MM.1S (cell line): ENCODE measurements around the gene CNTN5.
"Not testable (repeated sequence)": the region's sequence is repeated elsewhere in the genome, so short reads cannot be mapped to it uniquely, and the experiment has no call there.

ENCODE experiments used
- DNase-seq: peaks from one replicate; pipeline ENCODE4 v3.0.0-alpha.2; 2015
- H2AFZ ChIP-seq: fragments of 300-600 bp; sonication (generic); 2 replicates; pipeline ENCODE4 v1.6.0; 2016; ENCODE audit warnings: antibody characterized with exemption, low read length
- H3F3A ChIP-seq: fragments of 300-600 bp; sonication (generic); 2 replicates; pipeline ENCODE4 v1.6.1; 2016; ENCODE audit warnings: mild to moderate bottlenecking, antibody characterized with exemption, low read length, moderate library complexity, mixed read lengths; ENCODE audit not compliant: insufficient read depth
- H3K27ac ChIP-seq: fragments of 300-600 bp; sonication (generic); 2 replicates; pipeline ENCODE4 v1.5.1; 2016; ENCODE audit warnings: mild to moderate bottlenecking, low read length
- H3K27me3 ChIP-seq: fragments of 300-600 bp; sonication (generic); replicated peaks from 2 replicates; pipeline ENCODE4 v1.6.0; 2016; ENCODE audit warnings: low read length; ENCODE audit not compliant: insufficient read depth
- H3K36me3 ChIP-seq: fragments of 300-600 bp; sonication (generic); replicated peaks from 2 replicates; pipeline ENCODE4 v1.6.1; 2016; ENCODE audit warnings: mild to moderate bottlenecking, low read length, mixed read lengths; ENCODE audit not compliant: insufficient read depth
- H3K4me1 ChIP-seq: fragments of 300-600 bp; sonication (generic); 2 replicates; pipeline ENCODE4 v1.6.1; 2016; ENCODE audit warnings: low read length, mixed read lengths
- H3K4me2 ChIP-seq: fragments of 300-600 bp; sonication (generic); 2 replicates; pipeline ENCODE4 v1.6.0; 2016; ENCODE audit warnings: low read depth, low read length
- H3K4me3 ChIP-seq: fragments of 300-600 bp; sonication (generic); 2 replicates; pipeline ENCODE4 v1.5.1; 2016; ENCODE audit warnings: low read length, mixed read lengths
- H3K79me2 ChIP-seq: fragments of 300-600 bp; sonication (generic); 2 replicates; pipeline ENCODE4 v1.6.1; 2016; ENCODE audit warnings: mixed run types, low read length, mixed read lengths
- H3K9ac ChIP-seq: fragments of 300-600 bp; sonication (generic); 2 replicates; pipeline ENCODE4 v1.6.1; 2016; ENCODE audit warnings: low read length, mixed read lengths
- H3K9me2 ChIP-seq: fragments of 300-600 bp; sonication (generic); replicated peaks from 2 replicates; pipeline ENCODE4 v1.6.1; 2016; ENCODE audit warnings: mild to moderate bottlenecking, low read length, mixed read lengths; ENCODE audit not compliant: insufficient read depth
- H3K9me3 ChIP-seq: fragments of 300-600 bp; sonication (generic); replicated peaks from 2 replicates; pipeline ENCODE4 v1.6.1; 2016; ENCODE audit warnings: mild to moderate bottlenecking, low read length, mixed read lengths; ENCODE audit not compliant: insufficient read depth
- H4K20me1 ChIP-seq: fragments of 300-600 bp; sonication (generic); 2 replicates; pipeline ENCODE4 v1.6.1; 2016; ENCODE audit warnings: mild to moderate bottlenecking, low read length, moderate library complexity, mixed read lengths; ENCODE audit not compliant: insufficient read depth
- EZH2 ChIP-seq: fragments of 300-600 bp; sonication (generic); optimal IDR thresholded peaks from 2 replicates; pipeline ENCODE3; 2017; ENCODE audit warnings: low read depth, mild to moderate bottlenecking, antibody characterized with exemption, low read length, mixed read lengths
- EZH2phosphoT487 ChIP-seq: fragments of 300-600 bp; sonication (generic); IDR thresholded peaks from 2 replicates; pipeline ENCODE4 v1.6.1; 2018; ENCODE audit warnings: antibody characterized with exemption, low read length
- TF ChIP-seq, protein P1 (sequence below): fragments of 300-600 bp; sonication (generic); IDR thresholded peaks from 2 replicates; pipeline ENCODE4 v1.5.1; 2016; ENCODE audit warnings: antibody characterized with exemption, low read length, mixed read lengths

CNTN5 gene

GRCh38 chr11:99818991-99819390, 798.2 kb downstream of the CNTN5 start:
- H3K9me3 ChIP-seq = no peaks in the 10 kb centered on the region
- no peaks in the 10 kb centered on the region for H3K27me3 ChIP-seq
- no peak overlapping the region for H3K4me2 ChIP-seq
- H2AFZ ChIP-seq = no peak overlapping the region
- H3K9ac ChIP-seq = no peak overlapping the region
- TF ChIP-seq EZH2 = no peak
- no peak for TF ChIP-seq EZH2phosphoT487
- TF ChIP-seq, protein P1, sequence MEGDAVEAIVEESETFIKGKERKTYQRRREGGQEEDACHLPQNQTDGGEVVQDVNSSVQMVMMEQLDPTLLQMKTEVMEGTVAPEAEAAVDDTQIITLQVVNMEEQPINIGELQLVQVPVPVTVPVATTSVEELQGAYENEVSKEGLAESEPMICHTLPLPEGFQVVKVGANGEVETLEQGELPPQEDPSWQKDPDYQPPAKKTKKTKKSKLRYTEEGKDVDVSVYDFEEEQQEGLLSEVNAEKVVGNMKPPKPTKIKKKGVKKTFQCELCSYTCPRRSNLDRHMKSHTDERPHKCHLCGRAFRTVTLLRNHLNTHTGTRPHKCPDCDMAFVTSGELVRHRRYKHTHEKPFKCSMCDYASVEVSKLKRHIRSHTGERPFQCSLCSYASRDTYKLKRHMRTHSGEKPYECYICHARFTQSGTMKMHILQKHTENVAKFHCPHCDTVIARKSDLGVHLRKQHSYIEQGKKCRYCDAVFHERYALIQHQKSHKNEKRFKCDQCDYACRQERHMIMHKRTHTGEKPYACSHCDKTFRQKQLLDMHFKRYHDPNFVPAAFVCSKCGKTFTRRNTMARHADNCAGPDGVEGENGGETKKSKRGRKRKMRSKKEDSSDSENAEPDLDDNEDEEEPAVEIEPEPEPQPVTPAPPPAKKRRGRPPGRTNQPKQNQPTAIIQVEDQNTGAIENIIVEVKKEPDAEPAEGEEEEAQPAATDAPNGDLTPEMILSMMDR = no peak
- no peak for DNase-seq
- no peaks in the 10 kb centered on the region for H3F3A ChIP-seq
- H3K79me2 ChIP-seq = no peaks in the 10 kb centered on the region
- H3K9me2 ChIP-seq = no peaks in the 10 kb centered on the region; the same call in 1 of the 2 replicates
- no peak overlapping the region for H3K4me3 ChIP-seq
- no peak overlapping the region for H3K27ac ChIP-seq
- H3K4me1 ChIP-seq = no peaks in the 10 kb centered on the region
- no peaks in the 10 kb centered on the region for H4K20me1 ChIP-seq
- no peaks in the 10 kb centered on the region for H3K36me3 ChIP-seq

DNA sequence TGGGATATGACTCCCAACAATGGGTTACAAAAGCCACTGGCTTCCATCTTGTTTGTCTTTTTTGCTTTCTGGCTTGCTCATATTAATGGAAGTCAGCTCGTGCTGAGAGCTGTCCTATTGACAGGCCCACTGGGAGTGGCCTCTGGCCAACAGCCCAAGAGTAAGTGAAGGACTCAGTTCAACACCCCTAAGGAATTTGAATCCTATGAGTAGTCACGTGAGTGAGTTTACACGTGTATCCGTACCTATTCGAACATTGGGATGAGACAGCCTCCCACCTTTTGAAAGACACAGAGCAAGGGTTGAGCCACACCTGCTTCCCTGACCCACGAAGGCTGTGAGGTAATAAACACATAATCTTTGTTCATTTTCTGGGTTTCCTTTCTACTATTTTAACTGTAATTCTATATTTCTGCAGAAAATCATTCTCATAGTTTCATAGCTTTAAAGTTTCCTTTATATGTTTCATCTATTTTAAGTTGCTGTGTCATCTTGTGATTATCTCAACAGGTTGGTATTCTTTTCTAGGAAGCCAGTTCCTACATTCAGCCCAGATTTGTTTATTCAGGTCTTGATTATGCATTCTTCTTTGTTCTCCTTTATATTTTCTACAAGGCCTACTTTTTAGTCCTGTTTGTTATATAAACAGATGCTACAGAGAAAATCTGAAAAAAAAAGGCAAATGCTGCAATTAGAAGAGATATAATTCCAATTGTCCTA, 802.3 kb downstream of the CNTN5 start:
- Histone ChIP-seq H3K27me3 (no peaks in the 10 kb centered on the region), H3K79me2 (no peaks in the 10 kb centered on the region), H3K4me3 (no peak overlapping the region), H3F3A (no peaks in the 10 kb centered on the region), H3K9me2 (no peaks in the 10 kb centered on the region; the same call in 1 of the 2 replicates), H3K9ac (no peak overlapping the region), H4K20me1 (no peaks in the 10 kb centered on the region), H3K4me2 (no peak overlapping the region), H2AFZ (no peak overlapping the region), H3K9me3 (no peaks in the 10 kb centered on the region), H3K4me1 (no peaks in the 10 kb centered on the region), H3K36me3 (no peaks in the 10 kb centered on the region), H3K27ac (no peak overlapping the region)
- no peak for TF ChIP-seq EZH2phosphoT487
- TF ChIP-seq EZH2 = no peak
- TF ChIP-seq, protein P1 = no peak
- no peak for DNase-seq

DNA sequence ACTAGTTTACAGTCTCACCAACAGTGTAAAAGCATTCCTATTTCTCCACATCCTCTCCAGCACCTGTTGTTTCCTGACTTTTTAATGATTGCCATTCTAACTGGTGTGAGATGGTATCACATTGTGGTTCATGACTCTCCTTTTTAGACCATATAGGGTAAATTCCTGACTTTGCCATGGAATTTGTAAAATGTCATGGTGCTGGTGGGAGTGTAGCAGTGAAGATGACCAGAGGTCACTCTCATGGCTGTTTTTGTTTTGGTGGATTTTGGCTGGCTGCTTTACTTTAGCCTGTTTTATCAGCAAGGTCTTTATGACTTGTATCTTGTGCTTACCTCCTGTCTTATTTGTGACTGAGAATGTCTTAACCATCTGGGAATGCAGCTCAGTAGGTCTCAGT, 816.0 kb downstream of the CNTN5 start:
- H3K9ac ChIP-seq, H3K4me2 ChIP-seq, H3K4me3 ChIP-seq, H3K36me3 ChIP-seq, H3K27me3 ChIP-seq, H3K9me3 ChIP-seq, H3K9me2 ChIP-seq, H3F3A ChIP-seq, H3K27ac ChIP-seq, H4K20me1 ChIP-seq, H3K4me1 ChIP-seq, H2AFZ ChIP-seq, H3K79me2 ChIP-seq, DNase-seq: not testable (repeated sequence)

GRCh38 chr11:99841885-99842284, 821.1 kb downstream of the CNTN5 start:
- H3K9ac ChIP-seq = no peak overlapping the region
- DNase-seq = no peak
- H3K79me2 ChIP-seq = no peaks in the 10 kb centered on the region
- no peaks in the 10 kb centered on the region for H3K27me3 ChIP-seq
- no peak overlapping the region for H3K27ac ChIP-seq
- no peak overlapping the region for H3K4me2 ChIP-seq
- H3K4me1 ChIP-seq = no peaks in the 10 kb centered on the region
- H4K20me1 ChIP-seq = no peaks in the 10 kb centered on the region
- no peaks in the 10 kb centered on the region for H3K36me3 ChIP-seq
- H2AFZ ChIP-seq = no peak overlapping the region
- H3K4me3 ChIP-seq = no peak overlapping the region
- no peaks in the 10 kb centered on the region for H3K9me3 ChIP-seq
- TF ChIP-seq, protein P1 = no peak
- no peak for TF ChIP-seq EZH2phosphoT487
- TF ChIP-seq EZH2 = no peak
- H3K9me2 ChIP-seq = no peaks in the 10 kb centered on the region
- no peaks in the 10 kb centered on the region for H3F3A ChIP-seq
